MM.1S (cell line): ENCODE data around the gene GAGE10.
"Not testable (repeated sequence)": the region's sequence is repeated elsewhere in the genome, so short reads cannot be mapped to it uniquely, and the experiment has no call there.

Source experiments
- DNase-seq: peaks from one replicate; pipeline ENCODE4 v3.0.0-alpha.2; 2015
- H2AFZ ChIP-seq: fragments of 300-600 bp; sonication (generic); 2 replicates; pipeline ENCODE4 v1.6.0; 2016; ENCODE audit warnings: antibody characterized with exemption, low read length
- H3F3A ChIP-seq: fragments of 300-600 bp; sonication (generic); 2 replicates; pipeline ENCODE4 v1.6.1; 2016; ENCODE audit warnings: mild to moderate bottlenecking, antibody characterized with exemption, low read length, moderate library complexity, mixed read lengths; ENCODE audit not compliant: insufficient read depth
- H3K27ac ChIP-seq: fragments of 300-600 bp; sonication (generic); 2 replicates; pipeline ENCODE4 v1.5.1; 2016; ENCODE audit warnings: mild to moderate bottlenecking, low read length
- H3K27me3 ChIP-seq: fragments of 300-600 bp; sonication (generic); replicated peaks from 2 replicates; pipeline ENCODE4 v1.6.0; 2016; ENCODE audit warnings: low read length; ENCODE audit not compliant: insufficient read depth
- H3K36me3 ChIP-seq: fragments of 300-600 bp; sonication (generic); replicated peaks from 2 replicates; pipeline ENCODE4 v1.6.1; 2016; ENCODE audit warnings: mild to moderate bottlenecking, low read length, mixed read lengths; ENCODE audit not compliant: insufficient read depth
- H3K4me1 ChIP-seq: fragments of 300-600 bp; sonication (generic); 2 replicates; pipeline ENCODE4 v1.6.1; 2016; ENCODE audit warnings: low read length, mixed read lengths
- H3K4me2 ChIP-seq: fragments of 300-600 bp; sonication (generic); 2 replicates; pipeline ENCODE4 v1.6.0; 2016; ENCODE audit warnings: low read depth, low read length
- H3K4me3 ChIP-seq: fragments of 300-600 bp; sonication (generic); 2 replicates; pipeline ENCODE4 v1.5.1; 2016; ENCODE audit warnings: low read length, mixed read lengths
- H3K79me2 ChIP-seq: fragments of 300-600 bp; sonication (generic); 2 replicates; pipeline ENCODE4 v1.6.1; 2016; ENCODE audit warnings: mixed run types, low read length, mixed read lengths
- H3K9ac ChIP-seq: fragments of 300-600 bp; sonication (generic); 2 replicates; pipeline ENCODE4 v1.6.1; 2016; ENCODE audit warnings: low read length, mixed read lengths
- H3K9me2 ChIP-seq: fragments of 300-600 bp; sonication (generic); replicated peaks from 2 replicates; pipeline ENCODE4 v1.6.1; 2016; ENCODE audit warnings: mild to moderate bottlenecking, low read length, mixed read lengths; ENCODE audit not compliant: insufficient read depth
- H3K9me3 ChIP-seq: fragments of 300-600 bp; sonication (generic); replicated peaks from 2 replicates; pipeline ENCODE4 v1.6.1; 2016; ENCODE audit warnings: mild to moderate bottlenecking, low read length, mixed read lengths; ENCODE audit not compliant: insufficient read depth
- H4K20me1 ChIP-seq: fragments of 300-600 bp; sonication (generic); 2 replicates; pipeline ENCODE4 v1.6.1; 2016; ENCODE audit warnings: mild to moderate bottlenecking, low read length, moderate library complexity, mixed read lengths; ENCODE audit not compliant: insufficient read depth

GAGE10 gene

DNA sequence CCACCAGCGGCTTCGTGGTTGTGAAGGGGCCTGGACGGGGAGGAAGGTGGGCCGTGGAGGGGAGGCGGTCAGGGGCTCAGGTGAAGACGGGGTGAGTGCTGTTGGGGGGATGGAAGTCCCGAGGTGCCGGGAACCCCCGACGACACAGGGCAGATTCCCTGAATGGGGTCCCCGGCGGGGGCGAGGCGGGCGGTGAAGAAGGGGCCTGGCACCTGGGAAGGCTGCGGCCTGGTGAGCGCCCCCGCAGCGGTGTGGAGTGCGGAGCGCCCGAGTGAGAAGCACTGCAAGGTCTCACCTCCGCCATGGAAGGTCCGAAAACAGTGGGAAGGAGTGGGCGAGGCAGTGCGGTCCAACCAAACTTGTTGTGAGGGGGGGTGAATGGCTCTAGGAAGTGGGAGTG, 28.4 kb downstream of the GAGE10 start:
- not testable (repeated sequence) for H4K20me1 ChIP-seq, H3K4me2 ChIP-seq, H3K79me2 ChIP-seq, H3K27me3 ChIP-seq, H2AFZ ChIP-seq, H3K36me3 ChIP-seq, DNase-seq, H3K9me2 ChIP-seq, H3K27ac ChIP-seq, H3K4me3 ChIP-seq, H3K9me3 ChIP-seq, H3K4me1 ChIP-seq, H3K9ac ChIP-seq, H3F3A ChIP-seq

DNA sequence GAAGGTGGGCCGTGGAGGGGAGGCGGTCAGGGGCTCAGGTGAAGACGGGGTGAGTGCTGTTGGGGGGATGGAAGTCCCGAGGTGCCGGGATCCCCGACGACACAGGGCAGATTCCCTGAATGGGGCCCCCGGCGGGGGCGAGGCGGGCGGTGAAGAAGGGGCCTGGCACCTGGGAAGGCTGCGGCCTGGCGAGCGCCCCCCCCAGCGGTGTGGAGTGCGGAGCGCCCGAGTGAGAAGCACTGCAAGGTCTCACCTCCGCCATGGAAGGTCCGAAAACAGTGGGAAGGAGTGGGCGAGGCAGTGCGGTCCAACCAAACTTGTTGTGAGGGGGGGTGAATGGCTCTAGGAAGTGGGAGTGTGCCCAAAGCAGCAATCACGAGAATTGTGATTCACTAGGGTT, 38.0 kb downstream of the GAGE10 start:
- not testable (repeated sequence) for H3K4me3 ChIP-seq, H3K27ac ChIP-seq, H3K27me3 ChIP-seq, H3K79me2 ChIP-seq, H3K36me3 ChIP-seq, DNase-seq, H3K4me2 ChIP-seq, H3K9ac ChIP-seq, H3K9me3 ChIP-seq, H3K9me2 ChIP-seq, H2AFZ ChIP-seq, H4K20me1 ChIP-seq, H3K4me1 ChIP-seq, H3F3A ChIP-seq

DNA sequence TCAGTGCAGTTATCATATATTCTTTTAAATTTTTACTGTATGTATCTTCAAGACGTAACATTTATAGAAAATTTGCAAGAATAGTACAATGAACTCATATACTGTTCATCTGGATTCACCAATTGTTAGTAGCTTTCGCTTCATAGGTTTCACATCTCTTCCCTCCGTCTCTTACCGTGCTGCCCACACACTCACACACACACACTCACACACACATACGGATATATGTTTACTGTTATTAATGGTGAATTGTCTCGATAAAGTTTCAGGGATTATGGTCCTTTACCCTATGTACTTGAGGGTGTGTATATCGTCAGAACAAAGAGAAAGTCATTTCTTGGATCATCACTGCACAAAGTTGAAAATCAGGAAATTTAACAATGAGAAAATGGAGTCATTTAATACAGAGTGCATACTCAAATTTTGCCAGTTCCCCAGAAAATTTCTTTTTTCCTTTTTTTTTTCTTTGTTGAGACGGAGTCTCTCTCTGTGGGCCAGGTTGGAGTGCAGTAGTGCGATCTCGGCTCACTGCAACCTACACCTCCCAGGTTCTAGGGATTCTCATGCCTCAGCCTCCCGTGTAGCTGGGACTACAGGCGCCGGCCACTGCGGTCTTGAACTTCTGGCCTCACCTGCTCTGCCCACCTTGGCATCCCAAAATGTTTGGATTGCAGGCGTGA, 41.2 kb downstream of the GAGE10 start:
- not testable (repeated sequence) for H3K27ac ChIP-seq, H3K36me3 ChIP-seq, H3F3A ChIP-seq, H3K4me2 ChIP-seq, H2AFZ ChIP-seq, H3K9me3 ChIP-seq, H3K79me2 ChIP-seq, H3K4me1 ChIP-seq, H3K9ac ChIP-seq, H3K27me3 ChIP-seq, DNase-seq, H4K20me1 ChIP-seq, H3K4me3 ChIP-seq, H3K9me2 ChIP-seq

DNA sequence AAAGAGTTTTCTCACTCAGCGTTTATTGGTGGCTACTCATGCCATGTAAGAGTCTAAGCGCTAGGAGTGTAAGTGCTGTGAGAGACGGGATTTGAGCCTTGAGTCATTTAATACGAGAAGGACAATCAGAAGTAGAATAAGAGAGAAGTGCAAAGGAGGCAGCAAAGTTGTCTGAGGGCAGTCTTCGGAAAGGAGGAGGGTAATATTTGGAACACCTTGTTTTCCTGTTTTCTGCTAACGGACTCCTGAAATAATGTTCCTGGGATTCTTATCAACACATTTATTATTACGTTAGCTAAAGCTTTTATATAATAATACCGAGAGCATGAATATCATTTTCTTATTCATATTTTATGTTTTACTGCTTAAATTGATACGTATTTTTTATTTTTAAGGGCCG, 42.0 kb downstream of the GAGE10 start:
- not testable (repeated sequence) for H3K36me3 ChIP-seq, H3F3A ChIP-seq, H3K9me2 ChIP-seq, H3K27ac ChIP-seq, H4K20me1 ChIP-seq, H3K9ac ChIP-seq, H2AFZ ChIP-seq, H3K27me3 ChIP-seq, H3K79me2 ChIP-seq, H3K4me3 ChIP-seq, H3K4me1 ChIP-seq, H3K4me2 ChIP-seq, DNase-seq, H3K9me3 ChIP-seq

DNA sequence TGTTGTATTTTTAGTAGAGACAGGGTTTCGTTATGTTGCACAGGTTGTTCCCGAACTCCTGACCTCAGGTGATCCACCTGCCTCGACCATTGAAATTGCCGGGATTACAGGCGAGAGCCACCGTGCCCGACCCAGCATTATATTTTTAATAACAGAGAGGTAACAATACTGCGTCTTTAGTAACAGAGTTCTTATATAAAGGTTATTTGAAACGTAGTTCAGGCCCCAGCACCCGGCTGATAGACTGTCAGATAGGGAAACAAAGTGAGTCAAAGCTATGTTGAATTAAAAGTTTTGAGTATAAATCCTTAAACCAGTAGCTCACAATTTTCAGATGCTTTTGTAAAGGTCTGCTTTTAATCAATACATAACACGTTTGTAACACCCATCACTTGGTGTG, 42.7 kb downstream of the GAGE10 start:
- not testable (repeated sequence) for H3K79me2 ChIP-seq, H3K27me3 ChIP-seq, H3K27ac ChIP-seq, H3K9me2 ChIP-seq, H3K9me3 ChIP-seq, H3K9ac ChIP-seq, H3K4me1 ChIP-seq, H3K4me3 ChIP-seq, DNase-seq, H3K4me2 ChIP-seq, H3K36me3 ChIP-seq, H2AFZ ChIP-seq, H4K20me1 ChIP-seq, H3F3A ChIP-seq
